HepG2 (cell line): ENCODE measurements around the gene APBB1. TPM values are rescaled to one million over a fixed set of nuclear protein-coding genes. Genes with fewer than 3 reads are reported as not detected.

ENCODE experiments used
- ATAC-seq: fragments of 200-7000 bp; cut with Tn5 transposase; 3 replicates; pipeline ENCODE4 v1.9.1; 2020; ENCODE audit warnings: mild to moderate bottlenecking, moderate library complexity
- BruUV-seq: library from RNA; stranded (reverse); fragments of 400-500 nt; replicated peaks from 2 replicates; lab custom pipeline; 2021; lab: Mats Ljungman, UMichigan
- CTCF ChIA-PET: fragments of 300-600 bp; formaldehyde crosslinking; extraction: SDS; loops from one replicate; lab custom pipeline; 2021; ENCODE audit warnings: low total read pairs, inconsistent platforms, low intra/inter-chr PET ratio; lab: Yijun Ruan, JAX
- POLR2A ChIA-PET: fragments of 350-600 bp; sonication (Branson Sonifier 250); formaldehyde crosslinking; loops from one replicate; lab custom pipeline; 2020; ENCODE audit warnings: antibody characterized with exemption, inconsistent platforms; lab: Yijun Ruan, JAX
- DNase-seq: peaks from one replicate; pipeline ENCODE4 v3.0.0-alpha.2; 2015; ENCODE audit warnings: low spot score
- FAIRE-seq: peaks from 3 replicates; lab custom pipeline; 2011; peaks lifted over from hg19 to GRCh38; lab: Jason Lieb, UNC
- H2AFZ ChIP-seq: one replicate; pipeline ENCODE4 v1.6.1; 2011; ENCODE audit warnings: low read length, inconsistent platforms
- H3K27ac ChIP-seq: fragments of 300-600 bp; 3 replicates; pipeline ENCODE4 v1.8.0; 2011; ENCODE audit warnings: mixed run types, mild to moderate bottlenecking, mixed read lengths, low read length, inconsistent platforms; ENCODE audit not compliant: insufficient read depth; ENCODE audit errors: extremely low read length
- H3K27me3 ChIP-seq, 2 experiments: fragments of 200-600 bp in 1 of 2; 2 replicates in 1 of 2; 3 replicates in 1 of 2; pipeline versions ENCODE4 v1.6.0 to v1.8.0; 2011; ENCODE audit warnings: low read length in 2 of 2, mild to moderate bottlenecking in 2 of 2, moderate library complexity in 2 of 2, inconsistent platforms in 1 of 2; ENCODE audit not compliant: insufficient read depth in 2 of 2, control insufficient read depth in 1 of 2
- H3K36me3 ChIP-seq, 2 experiments: fragments of 200-600 bp in 1 of 2; replicated peaks in 1 of 2; 2 replicates in 1 of 2; 3 replicates in 1 of 2; pipeline versions ENCODE4 v1.5.1 to v1.8.0; 2011; ENCODE audit warnings: low read length in 2 of 2, inconsistent platforms in 1 of 2; ENCODE audit not compliant: insufficient read depth in 2 of 2, control insufficient read depth in 1 of 2
- H3K4me1 ChIP-seq: 2 replicates; pipeline ENCODE4 v1.5.1; 2012; ENCODE audit warnings: low read length, inconsistent platforms; ENCODE audit not compliant: insufficient read depth
- H3K4me2 ChIP-seq: 2 replicates; pipeline ENCODE4 v1.6.0; 2011; ENCODE audit warnings: low read depth, low read length, inconsistent platforms
- H3K4me3 ChIP-seq, 3 experiments: fragments of 200-600 bp in 1 of 3; sonication (generic), shearing (Covaris generic) in 1 of 3; replicated peaks in 1 of 3; 2 replicates each; pipeline ENCODE4 v1.5.1; 2011 to 2016; ENCODE audit warnings: low read length in 3 of 3, inconsistent platforms in 2 of 3, low read depth in 2 of 3, mild to moderate bottlenecking in 2 of 3, control low read depth in 1 of 3, mixed read lengths in 1 of 3; ENCODE audit not compliant: insufficient read depth in 1 of 3
- H3K79me2 ChIP-seq: one replicate; pipeline ENCODE4 v1.6.1; 2011; ENCODE audit warnings: low read length, inconsistent platforms; ENCODE audit not compliant: insufficient read depth
- H3K9ac ChIP-seq: 2 replicates; pipeline ENCODE4 v1.6.0; 2011; ENCODE audit warnings: mild to moderate bottlenecking, low read depth, low read length, inconsistent platforms; ENCODE audit not compliant: insufficient read depth
- H3K9me3 ChIP-seq: 2 replicates; pipeline ENCODE4 v1.5.1; 2012; ENCODE audit warnings: mild to moderate bottlenecking, low read length
- H4K20me1 ChIP-seq: 2 replicates; pipeline ENCODE4 v1.6.0; 2011; ENCODE audit warnings: inconsistent platforms, mild to moderate bottlenecking, low read length, moderate library complexity; ENCODE audit not compliant: insufficient read depth
- EEA1 ChIP-seq: sonication (generic); formaldehyde crosslinking; IDR thresholded peaks from 2 replicates; pipeline ENCODE4 v1.5.1; 2020; ENCODE audit warnings: mild to moderate bottlenecking, missing genetic modification reagents, borderline replicate concordance
- TEAD3 ChIP-seq: optimal IDR thresholded peaks from 2 replicates; pipeline ENCODE3; 2016; ENCODE audit warnings: borderline replicate concordance
- THYN1 ChIP-seq: sonication (generic); formaldehyde crosslinking; IDR thresholded peaks from 2 replicates; pipeline ENCODE4 v1.8.1; 2023; ENCODE audit warnings: low read depth, mild to moderate bottlenecking, moderate library complexity, missing genetic modification reagents, borderline replicate concordance
- ZNF143 ChIP-seq: sonication (generic); formaldehyde crosslinking; IDR thresholded peaks from 2 replicates; pipeline ENCODE4 v1.4.0; 2020; ENCODE audit warnings: missing genetic modification reagents
- ZNF274 ChIP-seq: sonication (generic); formaldehyde crosslinking; IDR thresholded peaks from 2 replicates; pipeline ENCODE4 v1.5.1; 2020; ENCODE audit warnings: mild to moderate bottlenecking, missing genetic modification reagents
- ZNF441 ChIP-seq: sonication (generic); formaldehyde crosslinking; IDR thresholded peaks from 2 replicates; pipeline ENCODE4 v1.7.0; 2021; ENCODE audit warnings: missing genetic modification reagents, borderline replicate concordance
- ZNF546 ChIP-seq: sonication (generic); formaldehyde crosslinking; conservative IDR thresholded peaks from 2 replicates; pipeline ENCODE4 v1.8.1; 2023; ENCODE audit warnings: mild to moderate bottlenecking, missing genetic modification reagents
- WGBS: methylation state at CpG from one replicate; pipeline ENCODE4 v1.1.6; 2017; ENCODE audit warnings: low lambda C conversion rate; 5-methylcytosine and 5-hydroxymethylcytosine counted together
- in situ Hi-C: cut with HindIII; loops from 2 replicates; pipeline ENCODE4 v1.10.0; 2017; ENCODE audit warnings: low pct_unique_long_range_greater_than_20kb; ENCODE audit not compliant: extremely low pct_ligation_motif_present
- intact Hi-C: fragments of 100-400 bp; cut with micrococcal nuclease; formaldehyde crosslinking; loops from one replicate; pipeline ENCODE4 v1.10.0; 2022; ENCODE audit not compliant: unreplicated experiment
- polyA plus RNA-seq, 8 experiments: library from polyadenylated mRNA; depleted of rRNA in 3 of 8; stranded (reverse) in 7 of 8; unstranded in 1 of 8; fragments of >200 nt; fragmentation: Illumina TruSeq in 4 of 8; extraction: Trizol in 4 of 8; gene quantifications; 2 replicates each; pipeline versions ENCODE4 v1.2.1 to v1.2.3, GENCODE V29; 2011 to 2016; ENCODE audit warnings: low read depth in 4 of 8, missing spikeins in 1 of 8, mixed read lengths in 1 of 8; ENCODE audit not compliant: insufficient read depth in 1 of 8
- total RNA-seq, 5 experiments: library from RNA; depleted of rRNA; stranded (reverse); fragments of >200 nt; fragmentation: Illumina TruSeq; extraction: Trizol; gene quantifications; 2 replicates each; pipeline ENCODE4 v1.2.3, GENCODE V29; 2016; ENCODE audit warnings: low read depth in 1 of 5
- TF ChIP-seq, protein P1 (sequence below): sonication (generic); formaldehyde crosslinking; IDR thresholded peaks from 2 replicates; pipeline ENCODE4 v1.4.0; 2020; ENCODE audit warnings: missing genetic modification reagents, borderline replicate concordance
- TF ChIP-seq, protein P2 (sequence below): sonication (generic); formaldehyde crosslinking; IDR thresholded peaks from 2 replicates; pipeline ENCODE4 v1.8.0; 2022; ENCODE audit warnings: mild to moderate bottlenecking, missing genetic modification reagents; ENCODE audit not compliant: insufficient replicate concordance
- TF ChIP-seq, protein P3 (sequence below): sonication (generic); formaldehyde crosslinking; IDR thresholded peaks from 2 replicates; pipeline ENCODE4 v1.4.0; 2020; ENCODE audit warnings: missing genetic modification reagents; ENCODE audit errors: not compliant biosample characterization
- TF ChIP-seq, protein P4 (sequence below): sonication (generic); formaldehyde crosslinking; IDR thresholded peaks from 2 replicates; pipeline ENCODE4 v1.4.0; 2020; ENCODE audit warnings: missing genetic modification reagents

Gene APBB1
- total and polyA plus RNA-seq, 2 of the 13 experiments (the other 11 are each of a cell fraction or from before 2014, with no cell fraction given): 1.7 to 3.5 TPM

DNA sequence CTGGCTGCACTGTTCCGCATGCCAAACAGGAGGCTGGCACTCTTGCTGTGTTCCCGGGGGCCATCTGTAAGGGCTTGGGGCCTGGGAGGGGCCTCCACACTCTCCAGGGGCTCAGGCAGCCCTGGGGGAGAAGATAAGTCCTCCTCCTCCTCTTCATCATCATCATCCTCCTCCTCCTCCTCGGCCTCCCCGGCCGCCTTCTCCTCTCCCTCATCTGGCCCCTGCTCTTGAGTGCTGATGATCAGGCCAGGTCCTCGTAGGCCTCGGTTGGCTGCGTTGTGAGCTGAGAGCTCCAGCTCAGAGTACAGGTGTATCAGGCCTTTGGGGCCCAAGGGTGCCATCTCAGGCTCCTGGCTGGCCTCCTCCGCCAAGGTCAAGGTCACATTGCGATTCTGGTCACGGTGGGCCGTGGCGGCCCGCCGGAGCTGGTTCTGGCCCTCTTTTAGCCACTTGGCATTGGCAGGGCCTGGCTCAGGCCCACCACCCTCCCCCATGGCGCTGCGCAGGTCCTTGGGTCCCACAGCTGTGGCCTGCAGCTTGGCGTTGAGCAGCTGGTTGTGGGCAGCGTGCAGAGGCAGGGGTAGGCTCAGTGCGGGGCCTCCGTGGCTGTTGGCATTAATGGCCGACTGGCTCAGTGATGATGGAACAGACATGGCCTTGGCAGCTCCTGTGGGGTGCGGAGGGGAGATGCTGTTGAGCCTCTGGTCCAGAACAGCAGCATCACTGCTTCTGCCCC lies 8.0 kb downstream of the APBB1 start:
- Histone ChIP-seq H4K20me1 (no peaks in the 10 kb centered on the region), H3K4me2 (no peak overlapping the region), H3K4me3 (no peak overlapping the region), H3K27ac (no peak overlapping the region), H3K36me3 (no peaks in the 10 kb centered on the region), H3K79me2 (no peaks in the 10 kb centered on the region), H3K4me1 (peaks cover 10% of the 10 kb centered on the region), H2AFZ (no peak overlapping the region), H3K27me3 (peaks cover 0 to 5% of the 10 kb centered on the region in 2 experiments; a peak in 2 of 5 replicates), H3K9me3 (no peaks in the 10 kb centered on the region), H3K9ac (no peak overlapping the region)
- ChIA-PET POLR2A (interaction anchor here (1.1 kb wide), 1 partner anchor 21 kb away, joined by 3 read pairs; the partner anchor contains the start of gene SMPD1), CTCF (no interaction called here)
- no peak for DNase-seq
- FAIRE-seq: no peak
- TF ChIP-seq THYN1 (CRISPR knock-in tag) (no peak), EEA1 (CRISPR knock-in tag) (no peak), ZNF143 (CRISPR knock-in tag) (no peak), TEAD3 (no peak), ZNF546 (CRISPR knock-in tag) (no peak), ZNF274 (CRISPR knock-in tag) (no peak), ZNF441 (CRISPR knock-in tag) (no peak)
- TF ChIP-seq, protein P1, sequence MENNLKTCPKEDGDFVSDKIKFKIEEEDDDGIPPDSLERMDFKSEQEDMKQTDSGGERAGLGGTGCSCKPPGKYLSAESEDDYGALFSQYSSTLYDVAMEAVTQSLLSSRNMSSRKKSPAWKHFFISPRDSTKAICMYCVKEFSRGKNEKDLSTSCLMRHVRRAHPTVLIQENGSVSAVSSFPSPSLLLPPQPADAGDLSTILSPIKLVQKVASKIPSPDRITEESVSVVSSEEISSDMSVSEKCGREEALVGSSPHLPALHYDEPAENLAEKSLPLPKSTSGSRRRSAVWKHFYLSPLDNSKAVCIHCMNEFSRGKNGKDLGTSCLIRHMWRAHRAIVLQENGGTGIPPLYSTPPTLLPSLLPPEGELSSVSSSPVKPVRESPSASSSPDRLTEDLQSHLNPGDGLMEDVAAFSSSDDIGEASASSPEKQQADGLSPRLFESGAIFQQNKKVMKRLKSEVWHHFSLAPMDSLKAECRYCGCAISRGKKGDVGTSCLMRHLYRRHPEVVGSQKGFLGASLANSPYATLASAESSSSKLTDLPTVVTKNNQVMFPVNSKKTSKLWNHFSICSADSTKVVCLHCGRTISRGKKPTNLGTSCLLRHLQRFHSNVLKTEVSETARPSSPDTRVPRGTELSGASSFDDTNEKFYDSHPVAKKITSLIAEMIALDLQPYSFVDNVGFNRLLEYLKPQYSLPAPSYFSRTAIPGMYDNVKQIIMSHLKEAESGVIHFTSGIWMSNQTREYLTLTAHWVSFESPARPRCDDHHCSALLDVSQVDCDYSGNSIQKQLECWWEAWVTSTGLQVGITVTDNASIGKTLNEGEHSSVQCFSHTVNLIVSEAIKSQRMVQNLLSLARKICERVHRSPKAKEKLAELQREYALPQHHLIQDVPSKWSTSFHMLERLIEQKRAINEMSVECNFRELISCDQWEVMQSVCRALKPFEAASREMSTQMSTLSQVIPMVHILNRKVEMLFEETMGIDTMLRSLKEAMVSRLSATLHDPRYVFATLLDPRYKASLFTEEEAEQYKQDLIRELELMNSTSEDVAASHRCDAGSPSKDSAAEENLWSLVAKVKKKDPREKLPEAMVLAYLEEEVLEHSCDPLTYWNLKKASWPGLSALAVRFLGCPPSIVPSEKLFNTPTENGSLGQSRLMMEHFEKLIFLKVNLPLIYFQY (CRISPR knock-in tag): no peak
- TF ChIP-seq, protein P2, sequence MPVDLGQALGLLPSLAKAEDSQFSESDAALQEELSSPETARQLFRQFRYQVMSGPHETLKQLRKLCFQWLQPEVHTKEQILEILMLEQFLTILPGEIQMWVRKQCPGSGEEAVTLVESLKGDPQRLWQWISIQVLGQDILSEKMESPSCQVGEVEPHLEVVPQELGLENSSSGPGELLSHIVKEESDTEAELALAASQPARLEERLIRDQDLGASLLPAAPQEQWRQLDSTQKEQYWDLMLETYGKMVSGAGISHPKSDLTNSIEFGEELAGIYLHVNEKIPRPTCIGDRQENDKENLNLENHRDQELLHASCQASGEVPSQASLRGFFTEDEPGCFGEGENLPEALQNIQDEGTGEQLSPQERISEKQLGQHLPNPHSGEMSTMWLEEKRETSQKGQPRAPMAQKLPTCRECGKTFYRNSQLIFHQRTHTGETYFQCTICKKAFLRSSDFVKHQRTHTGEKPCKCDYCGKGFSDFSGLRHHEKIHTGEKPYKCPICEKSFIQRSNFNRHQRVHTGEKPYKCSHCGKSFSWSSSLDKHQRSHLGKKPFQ (CRISPR knock-in tag): no peak
- TF ChIP-seq, protein P3, sequence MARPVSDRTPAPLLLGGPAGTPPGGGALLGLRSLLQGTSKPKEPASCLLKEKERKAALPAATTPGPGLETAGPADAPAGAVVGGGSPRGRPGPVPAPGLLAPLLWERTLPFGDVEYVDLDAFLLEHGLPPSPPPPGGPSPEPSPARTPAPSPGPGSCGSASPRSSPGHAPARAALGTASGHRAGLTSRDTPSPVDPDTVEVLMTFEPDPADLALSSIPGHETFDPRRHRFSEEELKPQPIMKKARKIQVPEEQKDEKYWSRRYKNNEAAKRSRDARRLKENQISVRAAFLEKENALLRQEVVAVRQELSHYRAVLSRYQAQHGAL: no peak
- TF ChIP-seq, protein P4, sequence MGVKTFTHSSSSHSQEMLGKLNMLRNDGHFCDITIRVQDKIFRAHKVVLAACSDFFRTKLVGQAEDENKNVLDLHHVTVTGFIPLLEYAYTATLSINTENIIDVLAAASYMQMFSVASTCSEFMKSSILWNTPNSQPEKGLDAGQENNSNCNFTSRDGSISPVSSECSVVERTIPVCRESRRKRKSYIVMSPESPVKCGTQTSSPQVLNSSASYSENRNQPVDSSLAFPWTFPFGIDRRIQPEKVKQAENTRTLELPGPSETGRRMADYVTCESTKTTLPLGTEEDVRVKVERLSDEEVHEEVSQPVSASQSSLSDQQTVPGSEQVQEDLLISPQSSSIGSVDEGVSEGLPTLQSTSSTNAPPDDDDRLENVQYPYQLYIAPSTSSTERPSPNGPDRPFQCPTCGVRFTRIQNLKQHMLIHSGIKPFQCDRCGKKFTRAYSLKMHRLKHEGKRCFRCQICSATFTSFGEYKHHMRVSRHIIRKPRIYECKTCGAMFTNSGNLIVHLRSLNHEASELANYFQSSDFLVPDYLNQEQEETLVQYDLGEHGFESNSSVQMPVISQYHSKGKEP (CRISPR knock-in tag): no peak
- WGBS: 73% methylated on average over 6 of the region's 23 CpGs
- intact Hi-C loops: no loop called here
- no TSS peak for BruUV-seq
- no peak for ATAC-seq
- in situ Hi-C loops: no loop called here
